K562 (cell line): ENCODE data around the gene STK25. TPM values are rescaled to one million over a fixed set of nuclear protein-coding genes. Genes with fewer than 3 reads are reported as not detected.

Experiments
- ATAC-seq: fragments of 200-7000 bp; cut with Tn5 transposase; 3 replicates; pipeline ENCODE4 v1.9.1; 2020; ENCODE audit warnings: moderate library complexity
- BruUV-seq: library from RNA; stranded (reverse); fragments of 400-500 nt; replicated peaks from 2 replicates; lab custom pipeline; 2021; lab: Mats Ljungman, UMichigan
- CTCF ChIA-PET: fragments of 300-600 bp; formaldehyde crosslinking; extraction: SDS; loops from one replicate; lab custom pipeline; 2021; ENCODE audit warnings: low intra/inter-chr PET ratio; lab: Yijun Ruan, JAX
- POLR2A ChIA-PET: fragments of 300-600, 350-650 bp; sonication (Branson Sonifier 250); formaldehyde crosslinking; extraction: SDS; loops from one replicate; lab custom pipeline; 2021; ENCODE audit warnings: antibody characterized with exemption, inconsistent platforms; lab: Yijun Ruan, JAX
- DNase-seq, 4 experiments: peaks; one replicate each; pipeline versions ENCODE4 v3.0.0 to v3.0.0-alpha.2; 2011 to 2018; ENCODE audit warnings: low spot score in 3 of 4, mixed read lengths in 3 of 4; ENCODE audit errors: extremely low read depth in 1 of 4
- FAIRE-seq: peaks from 2 replicates; lab custom pipeline; 2011; peaks lifted over from hg19 to GRCh38; lab: Jason Lieb, UNC
- H2AFZ ChIP-seq: 2 replicates; pipeline ENCODE4 v1.6.0; 2011; ENCODE audit warnings: low read depth, low read length, control low read depth, inconsistent platforms
- H3K27ac ChIP-seq: fragments of 200-600 bp; 3 replicates; pipeline ENCODE4 v1.8.0; 2011; ENCODE audit warnings: low read depth, mild to moderate bottlenecking, control low read depth, inconsistent platforms, low read length, moderate library complexity, mixed read lengths; ENCODE audit errors: extremely low read depth
- H3K27me3 ChIP-seq, 2 experiments: fragments of 300-600 bp in 1 of 2; 2 replicates in 1 of 2; 3 replicates in 1 of 2; pipeline versions ENCODE4 v1.6.0 to v1.8.0; 2011; ENCODE audit warnings: inconsistent platforms in 2 of 2, low read length in 2 of 2, mild to moderate bottlenecking in 1 of 2, mixed read lengths in 1 of 2, moderate library complexity in 1 of 2; ENCODE audit not compliant: control insufficient read depth in 2 of 2, insufficient read depth in 2 of 2
- H3K36me3 ChIP-seq: fragments of 300-600 bp; 3 replicates; pipeline ENCODE4 v1.8.0; 2011; ENCODE audit warnings: mild to moderate bottlenecking, low read length, inconsistent platforms; ENCODE audit not compliant: control insufficient read depth, insufficient read depth
- H3K4me1 ChIP-seq, 2 experiments: fragments of 200-600 bp in 1 of 2; replicated peaks in 1 of 2; 2 replicates in 1 of 2; 3 replicates in 1 of 2; pipeline versions ENCODE4 v1.5.1 to v1.8.0; 2011; ENCODE audit warnings: inconsistent platforms in 2 of 2, low read length in 2 of 2, mild to moderate bottlenecking in 1 of 2, mixed read lengths in 1 of 2, moderate library complexity in 1 of 2; ENCODE audit not compliant: control insufficient read depth in 2 of 2, insufficient read depth in 2 of 2
- H3K4me2 ChIP-seq: 2 replicates; pipeline ENCODE4 v1.6.1; 2011; ENCODE audit warnings: low read length, control low read depth, inconsistent platforms, mixed read lengths; ENCODE audit not compliant: insufficient read depth
- H3K4me3 ChIP-seq: fragments of 200-600 bp; sonication (generic), shearing (Covaris generic); 2 replicates; pipeline ENCODE4 v1.5.1; 2016; ENCODE audit warnings: control low read depth, inconsistent platforms
- H3K79me2 ChIP-seq: fragments of 200-600 bp; 3 replicates; pipeline ENCODE4 v1.8.0; 2011; ENCODE audit warnings: low read length, inconsistent platforms; ENCODE audit not compliant: control insufficient read depth, insufficient read depth
- H3K9ac ChIP-seq, 2 experiments: 2 replicates each; pipeline versions ENCODE4 v1.6.0 to v1.6.1; 2011; ENCODE audit warnings: low read depth in 2 of 2, low read length in 2 of 2, control low read depth in 1 of 2, inconsistent platforms in 1 of 2, mild to moderate bottlenecking in 1 of 2, mixed read lengths in 1 of 2; ENCODE audit not compliant: insufficient read depth in 1 of 2
- H3K9me1 ChIP-seq: one replicate; pipeline ENCODE4 v1.6.0; 2011; ENCODE audit warnings: inconsistent platforms, mild to moderate bottlenecking, low read length, moderate library complexity; ENCODE audit not compliant: control insufficient read depth, insufficient read depth
- H3K9me3 ChIP-seq: replicated peaks from 2 replicates; pipeline ENCODE4 v1.5.1; 2011; ENCODE audit warnings: low read depth, low read length, inconsistent platforms; ENCODE audit not compliant: control insufficient read depth, insufficient read depth
- H4K20me1 ChIP-seq: replicated peaks from 2 replicates; pipeline ENCODE4 v1.6.1; 2011; ENCODE audit warnings: low read length, inconsistent platforms, mixed read lengths; ENCODE audit not compliant: control insufficient read depth, insufficient read depth
- BCL6 ChIP-seq: fragments of 250-450 bp; sonication (Bioruptor Pico); IDR thresholded peaks from 2 replicates; pipeline ENCODE4 v1.4.0; 2020
- BCOR ChIP-seq: fragments of 450-650 bp; IDR thresholded peaks from 2 replicates; pipeline ENCODE4 v1.6.1; 2016
- CBX5 ChIP-seq: IDR thresholded peaks from 2 replicates; pipeline ENCODE4 v1.6.1; 2014; ENCODE audit warnings: low read depth, borderline replicate concordance
- KLF16 ChIP-seq: IDR thresholded peaks from 2 replicates; pipeline ENCODE4 v1.6.1; 2016; ENCODE audit warnings: antibody characterized with exemption
- POLR2A ChIP-seq: fragments of 450-650 bp; conservative IDR thresholded peaks from 2 replicates; pipeline ENCODE4 v1.6.1; 2016
- SIRT6 ChIP-seq: IDR thresholded peaks from one replicate; pipeline ENCODE4 v1.6.1; 2012; ENCODE audit warnings: low read depth, mild to moderate bottlenecking, control low read depth, inconsistent platforms, low read length, moderate library complexity
- SMAD2 ChIP-seq: fragments of 150-350 bp; IDR thresholded peaks from 2 replicates; pipeline ENCODE4 v1.6.1; 2014; ENCODE audit warnings: low read depth, mild to moderate bottlenecking, low read length
- SMARCA5 ChIP-seq: fragments of 450-650 bp; IDR thresholded peaks from 2 replicates; pipeline ENCODE4 v1.6.1; 2016
- SNIP1 ChIP-seq: fragments of 450-650 bp; IDR thresholded peaks from 2 replicates; pipeline ENCODE4 v1.7.1; 2017; ENCODE audit warnings: low read depth, mild to moderate bottlenecking
- TEAD2 ChIP-seq: fragments of 450-650 bp; IDR thresholded peaks from 2 replicates; pipeline ENCODE4 v1.6.1; 2016; ENCODE audit warnings: missing genetic modification characterization, control low read depth, missing compliant biosample characterization
- ZBTB7A ChIP-seq: IDR thresholded peaks from 2 replicates; pipeline ENCODE4 v1.6.1; 2011; ENCODE audit warnings: low read depth, mild to moderate bottlenecking, low read length, moderate library complexity, borderline replicate concordance; ENCODE audit not compliant: control insufficient read depth
- ZKSCAN3 ChIP-seq: fragments of 250-450 bp; sonication (Bioruptor Pico); IDR thresholded peaks from 2 replicates; pipeline ENCODE4 v1.4.0; 2020
- ZNF239 ChIP-seq: fragments of 250-450 bp; sonication (Bioruptor Pico); IDR thresholded peaks from 2 replicates; pipeline ENCODE4 v1.4.0; 2020; ENCODE audit warnings: mild to moderate bottlenecking
- ZNF282 ChIP-seq: sonication (generic); formaldehyde crosslinking; IDR thresholded peaks from 2 replicates; pipeline ENCODE4 v1.8.1; 2023; ENCODE audit warnings: missing genetic modification reagents
- ZNF354B ChIP-seq: fragments of 250-450 bp; sonication (Bioruptor Pico); IDR thresholded peaks from 2 replicates; pipeline ENCODE4 v1.4.0; 2020
- ZNF830 ChIP-seq: fragments of 250-450 bp; sonication (Bioruptor Pico); IDR thresholded peaks from 2 replicates; pipeline ENCODE4 v1.5.0; 2021; ENCODE audit warnings: mild to moderate bottlenecking
- WGBS: fragments of 100-300 bp; shearing (Covaris generic); methylation state at CpG from one replicate; pipeline ENCODE4 v1.1.6; 2016; ENCODE audit warnings: low coverage, mixed read lengths; ENCODE audit not compliant: insufficient coverage; ENCODE audit errors: missing lambda C conversion rate; 5-methylcytosine and 5-hydroxymethylcytosine counted together
- in situ Hi-C: fragments of 300-500 bp; cut with MboI; formaldehyde crosslinking; loops from 4 replicates; pipeline ENCODE4 v1.15.0; 2018; ENCODE audit warnings: inconsistent platforms, mixed read lengths
- intact Hi-C: fragments of 100-400 bp; cut with micrococcal nuclease; formaldehyde crosslinking; loops from 2 replicates; pipeline ENCODE4 v1.14.2; 2022
- polyA plus RNA-seq, 8 experiments: library from polyadenylated mRNA; depleted of rRNA in 4 of 8; stranded (reverse) in 5 of 8; unstranded in 3 of 8; fragments of >200 nt; fragmentation: Nextera tagmentation in 2 of 8; fragmentation: Illumina TruSeq in 1 of 8; extraction: Ambion mirVana in 2 of 8; extraction: Trizol in 1 of 8; gene quantifications; 2 replicates each; pipeline versions ENCODE4 v1.2.1 to v1.2.3, GENCODE V29; 2011 to 2014; ENCODE audit warnings: inconsistent platforms in 1 of 8, missing spikeins in 1 of 8
- total RNA-seq, 7 experiments: library from RNA; depleted of rRNA in 6 of 7; stranded (reverse); fragments of >200 nt in 6 of 7; fragmentation: Illumina TruSeq in 2 of 7; extraction: Trizol in 2 of 7; gene quantifications; 2 replicates each; pipeline versions ENCODE4 v1.2.1 to v1.2.3, GENCODE V29; 2011 to 2021; ENCODE audit warnings: low replicate concordance in 1 of 7
- TF ChIP-seq, protein P1 (sequence below): fragments of 450-650 bp; formaldehyde crosslinking; IDR thresholded peaks from 2 replicates; pipeline ENCODE4 v1.4.0; 2020; ENCODE audit warnings: mild to moderate bottlenecking, mixed read lengths
- TF ChIP-seq, protein P2 (sequence below): sonication (generic); formaldehyde crosslinking; IDR thresholded peaks from 2 replicates; pipeline ENCODE4 v1.8.0; 2022; ENCODE audit warnings: mild to moderate bottlenecking, missing genetic modification reagents
- TF ChIP-seq, protein P3 (sequence below): fragments of 450-650 bp; IDR thresholded peaks from 2 replicates; pipeline ENCODE4 v1.7.0; 2016; ENCODE audit warnings: borderline replicate concordance

STK25 gene
- total and polyA plus RNA-seq, 9 of the 15 experiments (the other 6 are each of a cell fraction or from before 2014, with no cell fraction given): 5.4 to 177 (median 116) TPM

DNA sequence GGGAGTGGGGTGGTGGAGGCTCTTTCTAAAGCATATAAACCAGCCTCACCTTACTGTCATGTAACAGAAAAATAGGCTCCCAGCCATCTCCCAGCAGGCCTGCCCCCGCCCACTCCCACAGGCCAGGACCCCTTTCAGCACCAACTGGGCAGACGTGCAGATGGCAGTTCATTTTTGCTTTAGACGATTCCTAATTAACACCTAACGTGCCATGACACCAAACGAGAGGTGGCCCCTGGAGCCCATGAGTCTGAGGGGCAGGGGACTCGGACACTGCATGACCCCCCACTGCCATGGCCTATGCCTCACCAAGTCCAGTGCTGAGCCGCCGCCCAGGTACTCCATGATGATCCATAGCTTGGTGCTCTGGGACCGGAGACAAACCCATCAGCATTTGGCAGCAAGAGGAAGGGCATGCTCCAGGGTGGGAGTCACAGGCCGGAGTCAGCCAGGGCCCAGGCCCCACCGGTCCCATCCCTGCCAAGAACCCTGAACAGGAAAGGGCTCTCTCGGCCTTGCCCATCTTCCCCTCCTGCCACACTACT, 7.9 kb downstream of the STK25 start:
- no peak overlapping the region for H3K4me3 ChIP-seq
- H3K27me3 ChIP-seq: no peaks in the 10 kb centered on the region
- no peak overlapping the region for H3K9ac ChIP-seq
- BruUV-seq: no TSS peak
- no peak overlapping the region for H3K4me2 ChIP-seq
- H3K36me3 ChIP-seq: peaks cover 72% of the 10 kb centered on the region; the same call in 2 of the 3 replicates
- H3K4me1 ChIP-seq: peaks cover 0 to 11% of the 10 kb centered on the region in 2 experiments; a peak in 3 of 5 replicates
- no peak overlapping the region for H2AFZ ChIP-seq
- no peak for ATAC-seq
- in situ Hi-C loops: no loop called here
- H3K79me2 ChIP-seq: peaks cover 22% of the 10 kb centered on the region
- peaks cover 2% of the 10 kb centered on the region for H3K9me1 ChIP-seq
- no peak overlapping the region for H3K27ac ChIP-seq
- ChIA-PET POLR2A (interaction anchor here (1.0 kb wide), 1 partner anchor 11 kb away, joined by 4 read pairs; no protein-coding TSS in a partner anchor), CTCF (no interaction called here)
- no peaks in the 10 kb centered on the region for H3K9me3 ChIP-seq
- intact Hi-C loops: no loop called here
- WGBS: 95% methylated on average over 11 of the region's 12 CpGs
- H4K20me1 ChIP-seq: no peaks in the 10 kb centered on the region
- no peak for DNase-seq
- no peak for FAIRE-seq
- TF ChIP-seq SMARCA5: no peak
- no peak for TF ChIP-seq TEAD2 (tag)
- TF ChIP-seq ZNF354B (CRISPR knock-in tag): no peak
- TF ChIP-seq, protein P1, sequence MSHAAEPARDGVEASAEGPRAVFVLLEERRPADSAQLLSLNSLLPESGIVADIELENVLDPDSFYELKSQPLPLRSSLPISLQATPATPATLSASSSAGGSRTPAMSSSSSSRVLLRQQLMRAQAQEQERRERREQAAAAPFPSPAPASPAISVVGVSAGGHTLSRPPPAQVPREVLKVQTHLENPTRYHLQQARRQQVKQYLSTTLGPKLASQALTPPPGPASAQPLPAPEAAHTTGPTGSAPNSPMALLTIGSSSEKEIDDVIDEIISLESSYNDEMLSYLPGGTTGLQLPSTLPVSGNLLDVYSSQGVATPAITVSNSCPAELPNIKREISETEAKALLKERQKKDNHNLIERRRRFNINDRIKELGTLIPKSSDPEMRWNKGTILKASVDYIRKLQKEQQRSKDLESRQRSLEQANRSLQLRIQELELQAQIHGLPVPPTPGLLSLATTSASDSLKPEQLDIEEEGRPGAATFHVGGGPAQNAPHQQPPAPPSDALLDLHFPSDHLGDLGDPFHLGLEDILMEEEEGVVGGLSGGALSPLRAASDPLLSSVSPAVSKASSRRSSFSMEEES: no peak
- TF ChIP-seq, protein P2, sequence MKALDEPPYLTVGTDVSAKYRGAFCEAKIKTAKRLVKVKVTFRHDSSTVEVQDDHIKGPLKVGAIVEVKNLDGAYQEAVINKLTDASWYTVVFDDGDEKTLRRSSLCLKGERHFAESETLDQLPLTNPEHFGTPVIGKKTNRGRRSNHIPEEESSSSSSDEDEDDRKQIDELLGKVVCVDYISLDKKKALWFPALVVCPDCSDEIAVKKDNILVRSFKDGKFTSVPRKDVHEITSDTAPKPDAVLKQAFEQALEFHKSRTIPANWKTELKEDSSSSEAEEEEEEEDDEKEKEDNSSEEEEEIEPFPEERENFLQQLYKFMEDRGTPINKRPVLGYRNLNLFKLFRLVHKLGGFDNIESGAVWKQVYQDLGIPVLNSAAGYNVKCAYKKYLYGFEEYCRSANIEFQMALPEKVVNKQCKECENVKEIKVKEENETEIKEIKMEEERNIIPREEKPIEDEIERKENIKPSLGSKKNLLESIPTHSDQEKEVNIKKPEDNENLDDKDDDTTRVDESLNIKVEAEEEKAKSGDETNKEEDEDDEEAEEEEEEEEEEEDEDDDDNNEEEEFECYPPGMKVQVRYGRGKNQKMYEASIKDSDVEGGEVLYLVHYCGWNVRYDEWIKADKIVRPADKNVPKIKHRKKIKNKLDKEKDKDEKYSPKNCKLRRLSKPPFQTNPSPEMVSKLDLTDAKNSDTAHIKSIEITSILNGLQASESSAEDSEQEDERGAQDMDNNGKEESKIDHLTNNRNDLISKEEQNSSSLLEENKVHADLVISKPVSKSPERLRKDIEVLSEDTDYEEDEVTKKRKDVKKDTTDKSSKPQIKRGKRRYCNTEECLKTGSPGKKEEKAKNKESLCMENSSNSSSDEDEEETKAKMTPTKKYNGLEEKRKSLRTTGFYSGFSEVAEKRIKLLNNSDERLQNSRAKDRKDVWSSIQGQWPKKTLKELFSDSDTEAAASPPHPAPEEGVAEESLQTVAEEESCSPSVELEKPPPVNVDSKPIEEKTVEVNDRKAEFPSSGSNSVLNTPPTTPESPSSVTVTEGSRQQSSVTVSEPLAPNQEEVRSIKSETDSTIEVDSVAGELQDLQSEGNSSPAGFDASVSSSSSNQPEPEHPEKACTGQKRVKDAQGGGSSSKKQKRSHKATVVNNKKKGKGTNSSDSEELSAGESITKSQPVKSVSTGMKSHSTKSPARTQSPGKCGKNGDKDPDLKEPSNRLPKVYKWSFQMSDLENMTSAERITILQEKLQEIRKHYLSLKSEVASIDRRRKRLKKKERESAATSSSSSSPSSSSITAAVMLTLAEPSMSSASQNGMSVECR: no peak
- no peak for TF ChIP-seq SIRT6
- no peak for TF ChIP-seq ZKSCAN3
- no peak for TF ChIP-seq CBX5
- TF ChIP-seq SMAD2: no peak
- no peak for TF ChIP-seq BCL6 (CRISPR knock-in tag)
- no peak for TF ChIP-seq BCOR
- no peak for TF ChIP-seq ZBTB7A
- TF ChIP-seq ZNF830 (CRISPR knock-in tag): no peak
- no peak for TF ChIP-seq POLR2A
- no peak for TF ChIP-seq SNIP1
- TF ChIP-seq KLF16: no peak
- no peak for TF ChIP-seq ZNF282 (CRISPR knock-in tag)
- no peak for TF ChIP-seq ZNF239
- TF ChIP-seq, protein P3, sequence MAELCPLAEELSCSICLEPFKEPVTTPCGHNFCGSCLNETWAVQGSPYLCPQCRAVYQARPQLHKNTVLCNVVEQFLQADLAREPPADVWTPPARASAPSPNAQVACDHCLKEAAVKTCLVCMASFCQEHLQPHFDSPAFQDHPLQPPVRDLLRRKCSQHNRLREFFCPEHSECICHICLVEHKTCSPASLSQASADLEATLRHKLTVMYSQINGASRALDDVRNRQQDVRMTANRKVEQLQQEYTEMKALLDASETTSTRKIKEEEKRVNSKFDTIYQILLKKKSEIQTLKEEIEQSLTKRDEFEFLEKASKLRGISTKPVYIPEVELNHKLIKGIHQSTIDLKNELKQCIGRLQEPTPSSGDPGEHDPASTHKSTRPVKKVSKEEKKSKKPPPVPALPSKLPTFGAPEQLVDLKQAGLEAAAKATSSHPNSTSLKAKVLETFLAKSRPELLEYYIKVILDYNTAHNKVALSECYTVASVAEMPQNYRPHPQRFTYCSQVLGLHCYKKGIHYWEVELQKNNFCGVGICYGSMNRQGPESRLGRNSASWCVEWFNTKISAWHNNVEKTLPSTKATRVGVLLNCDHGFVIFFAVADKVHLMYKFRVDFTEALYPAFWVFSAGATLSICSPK: no peak
